ENCODE results near the gene CTIF. TPM values are rescaled to one million over a fixed set of nuclear protein-coding genes. Genes with fewer than 3 reads are reported as not detected.

The CTIF gene
- total and polyA plus RNA-seq, 2 experiments from 2014 or later = 8.6 to 14.4 TPM

- H3K4me1 Mint-ChIP-seq = peaks cover 34% of the 10 kb centered on the region
- H3K27ac ChIP-seq (ENCODE audit: low read depth) = no peak overlapping the region
These were observed 314.8 kb downstream of the CTIF start for GRCh38 chr18:48853588-48853987.

More at GRCh38 chr18:48853588-48853987, 314.8 kb downstream of the CTIF start:
- H3K36me3 Mint-ChIP-seq (ENCODE audit: low read depth) = no peaks in the 10 kb centered on the region; the same call in 2 of the 3 replicates
- Histone ChIP-seq H3K4me3 (no peak overlapping the region), H3F3A (replicated peaks; ENCODE audit: low read depth) (no peaks in the 10 kb centered on the region), H3K4me1 (ENCODE audit: insufficient read depth) (peaks cover 8% of the 10 kb centered on the region), H3K36me3 (ENCODE audit: insufficient read depth) (no peaks in the 10 kb centered on the region), H2AFZ (no peak overlapping the region), H3K4me2 (no peak overlapping the region), H3K79me2 (replicated peaks; ENCODE audit: insufficient read depth) (no peaks in the 10 kb centered on the region), H3K9me2 (ENCODE audit: insufficient read depth) (no peaks in the 10 kb centered on the region), H4K20me1 (replicated peaks; ENCODE audit: insufficient read depth) (no peaks in the 10 kb centered on the region), H3K27me3 (ENCODE audit: insufficient read depth) (no peaks in the 10 kb centered on the region)
- no peaks in the 10 kb centered on the region for H3K9me3 Mint-ChIP-seq
- ATAC-seq (no peak), DNase-seq (ENCODE audit: low spot score) (no peak)
- TF ChIP-seq REST (IDR thresholded peaks at IDR 0.05; ENCODE audit: unreplicated experiment) = no peak
- no peak for TF ChIP-seq ZNF331 (CRISPR knock-in tag; IDR thresholded peaks at IDR 0.05; ENCODE audit: low read depth)
- TF ChIP-seq ETS1 (IDR thresholded peaks at IDR 0.05) = no peak
- TF ChIP-seq ZNF462 (CRISPR knock-in tag; IDR thresholded peaks at IDR 0.05) = no peak
- no peak for TF ChIP-seq POLR2AphosphoS5 (IDR thresholded peaks at IDR 0.05; ENCODE audit: low read depth)
- no peak for TF ChIP-seq STAT1 (IDR thresholded peaks at IDR 0.05; ENCODE audit: unreplicated experiment)
- no peak for TF ChIP-seq EZH2 (IDR thresholded peaks at IDR 0.05; ENCODE audit: low read depth, unreplicated experiment)
- TF ChIP-seq CREB1 (CRISPR knock-in tag; IDR thresholded peaks at IDR 0.05; ENCODE audit: low read depth) = no peak
- no peak for TF ChIP-seq ZNF114 (CRISPR knock-in tag; IDR thresholded peaks at IDR 0.05)
- no peak for TF ChIP-seq CTCF (conservative IDR thresholded peaks at IDR 0.05; ENCODE audit: low read depth in 2 of 2)
- TF ChIP-seq NANOG (IDR thresholded peaks at IDR 0.05; ENCODE audit: borderline replicate concordance) = no peak
- TF ChIP-seq EZH2phosphoT487 (IDR thresholded peaks at IDR 0.05; ENCODE audit: unreplicated experiment) = no peak
- TF ChIP-seq JUNB (IDR thresholded peaks at IDR 0.05; ENCODE audit: unreplicated experiment) = no peak
- no peak overlapping the region; the same call in 1 of the 2 replicates for H3K27ac Mint-ChIP-seq
- no peak overlapping the region for H3K4me3 Mint-ChIP-seq
- H3K27me3 Mint-ChIP-seq (ENCODE audit: insufficient read depth, low read depth, poor library complexity) = peaks cover 9% of the 10 kb centered on the region
